Activated CD8-positive, alpha-beta memory T cell treated with anti-CD3 and anti-CD28 coated beads for 1 hour (primary cell): ENCODE data around the gene CCDC167.
"Not testable (repeated sequence)": the region's sequence is repeated elsewhere in the genome, so short reads cannot be mapped to it uniquely, and the experiment has no call there.

Experiments used
- DNase-seq, 2 donors: peaks; one replicate each; pipeline ENCODE4 v3.0.0-alpha.2; 2020; ENCODE audit warnings: low read depth in 1 of 2; ENCODE audit errors: extremely low read depth in 1 of 2

Gene CCDC167

GRCh38 chr6:37512400-37513011 is 12.8 kb upstream of the CCDC167 start:
- DNase-seq, result no peak

- no peak for DNase-seq
Measured at GRCh38 chr6:37511910-37512399, 12.3 kb upstream of the CCDC167 start.

- DNase-seq, result no peak
Measured at GRCh38 chr6:37511201-37511600, 11.5 kb upstream of the CCDC167 start.

- no peak for DNase-seq
Measured at GRCh38 chr6:37507690-37508421, 8.2 kb upstream of the CCDC167 start.

- no peak for DNase-seq
Measured at GRCh38 chr6:37507077-37507476, 7.4 kb upstream of the CCDC167 start.

- DNase-seq, result no peak
Measured at GRCh38 chr6:37506479-37506878, 6.8 kb upstream of the CCDC167 start.

- DNase-seq, result no peak
Measured at GRCh38 chr6:37504024-37504423, 4.3 kb upstream of the CCDC167 start.

GRCh38 chr6:37503309-37503965 is 3.7 kb upstream of the CCDC167 start:
- no peak for DNase-seq

GRCh38 chr6:37502703-37503291 is 3.1 kb upstream of the CCDC167 start:
- no peak for DNase-seq

- no peak for DNase-seq
Measured at GRCh38 chr6:37501632-37502491, 2.2 kb upstream of the CCDC167 start.

- DNase-seq, result not testable (repeated sequence)
Measured at GRCh38 chr6:37500904-37501303, 1.2 kb upstream of the CCDC167 start.

GRCh38 chr6:37500294-37500608 is 558 bp upstream of the CCDC167 start:
- DNase-seq, result no peak

GRCh38 chr6:37496951-37497885 is 2.5 kb downstream of the CCDC167 start:
- DNase-seq, result no peak

- DNase-seq, result no peak
Measured at GRCh38 chr6:37495244-37495934, 4.3 kb downstream of the CCDC167 start.

GRCh38 chr6:37493661-37493995 is 6.1 kb downstream of the CCDC167 start:
- DNase-seq, result no peak

GRCh38 chr6:37492991-37493660 is 6.6 kb downstream of the CCDC167 start:
- no peak for DNase-seq

- no peak for DNase-seq
Measured at GRCh38 chr6:37492236-37492972, 7.3 kb downstream of the CCDC167 start.

GRCh38 chr6:37491830-37492208 is 7.9 kb downstream of the CCDC167 start:
- no peak for DNase-seq
